ENCODE measurements around the gene EIF4G1. TPM values are rescaled to one million over a fixed set of nuclear protein-coding genes. Genes with fewer than 3 reads are reported as not detected.

EIF4G1 gene
- total RNA-seq, 1 experiment from 2014 or later = 798 TPM

DNA sequence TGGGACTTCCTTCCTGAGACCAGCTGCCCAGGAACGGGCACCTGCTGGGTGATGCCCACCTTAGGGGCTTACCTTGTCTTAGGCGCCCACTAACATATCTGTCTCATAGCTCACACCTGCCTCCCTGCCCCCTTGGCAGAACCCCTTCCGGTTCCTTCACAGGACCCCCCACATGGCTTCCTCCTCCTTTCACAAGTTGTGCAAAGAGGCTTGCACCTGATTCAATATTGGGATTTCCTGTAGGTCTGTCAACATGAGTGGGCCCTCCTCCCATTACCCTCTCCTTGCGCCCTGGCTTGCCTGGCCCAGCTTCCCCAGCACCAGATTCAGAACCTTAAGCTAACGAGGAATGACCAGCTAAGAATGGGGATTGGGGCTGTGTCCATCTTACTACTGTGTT, 63.0 kb downstream of the EIF4G1 start:
- POLR2A ChIA-PET = no interaction called here
- in situ Hi-C loops (cut with HindIII; ENCODE audit: low pct_unique_long_range_greater_than_20kb, low sequenced_read_pairs) (no loop called here), intact Hi-C loops (cut with micrococcal nuclease; ENCODE audit: unreplicated experiment) (loop anchor here (10.0 kb wide), 1 partner anchor 137 kb away; no protein-coding TSS in a partner anchor)
- peaks cover 16% of the 10 kb centered on the region for H3K27me3 ChIP-seq (ENCODE audit: control insufficient read depth, insufficient read depth, low read length)
- DNase-seq (ENCODE audit: low read depth, low spot score) (no peak), ATAC-seq (no peak)
- no peak overlapping the region for H3K4me3 ChIP-seq (ENCODE audit: low read depth in 2 of 2, low read length in 2 of 2)
- no TSS peak for BruUV-seq (replicated peaks)
- TF ChIP-seq POLR2AphosphoS5 (IDR thresholded peaks at IDR 0.05; ENCODE audit: low read depth, low read length) (no peak), TCF7L2 (IDR thresholded peaks at IDR 0.05; ENCODE audit: low read depth, low read length) (no peak), SIN3A (IDR thresholded peaks at IDR 0.05; ENCODE audit: borderline replicate concordance, insufficient read depth, low read depth, low read length) (no peak)
- TF ChIP-seq, protein P1, sequence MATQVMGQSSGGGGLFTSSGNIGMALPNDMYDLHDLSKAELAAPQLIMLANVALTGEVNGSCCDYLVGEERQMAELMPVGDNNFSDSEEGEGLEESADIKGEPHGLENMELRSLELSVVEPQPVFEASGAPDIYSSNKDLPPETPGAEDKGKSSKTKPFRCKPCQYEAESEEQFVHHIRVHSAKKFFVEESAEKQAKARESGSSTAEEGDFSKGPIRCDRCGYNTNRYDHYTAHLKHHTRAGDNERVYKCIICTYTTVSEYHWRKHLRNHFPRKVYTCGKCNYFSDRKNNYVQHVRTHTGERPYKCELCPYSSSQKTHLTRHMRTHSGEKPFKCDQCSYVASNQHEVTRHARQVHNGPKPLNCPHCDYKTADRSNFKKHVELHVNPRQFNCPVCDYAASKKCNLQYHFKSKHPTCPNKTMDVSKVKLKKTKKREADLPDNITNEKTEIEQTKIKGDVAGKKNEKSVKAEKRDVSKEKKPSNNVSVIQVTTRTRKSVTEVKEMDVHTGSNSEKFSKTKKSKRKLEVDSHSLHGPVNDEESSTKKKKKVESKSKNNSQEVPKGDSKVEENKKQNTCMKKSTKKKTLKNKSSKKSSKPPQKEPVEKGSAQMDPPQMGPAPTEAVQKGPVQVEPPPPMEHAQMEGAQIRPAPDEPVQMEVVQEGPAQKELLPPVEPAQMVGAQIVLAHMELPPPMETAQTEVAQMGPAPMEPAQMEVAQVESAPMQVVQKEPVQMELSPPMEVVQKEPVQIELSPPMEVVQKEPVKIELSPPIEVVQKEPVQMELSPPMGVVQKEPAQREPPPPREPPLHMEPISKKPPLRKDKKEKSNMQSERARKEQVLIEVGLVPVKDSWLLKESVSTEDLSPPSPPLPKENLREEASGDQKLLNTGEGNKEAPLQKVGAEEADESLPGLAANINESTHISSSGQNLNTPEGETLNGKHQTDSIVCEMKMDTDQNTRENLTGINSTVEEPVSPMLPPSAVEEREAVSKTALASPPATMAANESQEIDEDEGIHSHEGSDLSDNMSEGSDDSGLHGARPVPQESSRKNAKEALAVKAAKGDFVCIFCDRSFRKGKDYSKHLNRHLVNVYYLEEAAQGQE (IDR thresholded peaks at IDR 0.05; ENCODE audit: insufficient read depth in 1 of 2, low read depth in 2 of 2, low read length in 1 of 2) = no peak
- TF ChIP-seq, protein P2, sequence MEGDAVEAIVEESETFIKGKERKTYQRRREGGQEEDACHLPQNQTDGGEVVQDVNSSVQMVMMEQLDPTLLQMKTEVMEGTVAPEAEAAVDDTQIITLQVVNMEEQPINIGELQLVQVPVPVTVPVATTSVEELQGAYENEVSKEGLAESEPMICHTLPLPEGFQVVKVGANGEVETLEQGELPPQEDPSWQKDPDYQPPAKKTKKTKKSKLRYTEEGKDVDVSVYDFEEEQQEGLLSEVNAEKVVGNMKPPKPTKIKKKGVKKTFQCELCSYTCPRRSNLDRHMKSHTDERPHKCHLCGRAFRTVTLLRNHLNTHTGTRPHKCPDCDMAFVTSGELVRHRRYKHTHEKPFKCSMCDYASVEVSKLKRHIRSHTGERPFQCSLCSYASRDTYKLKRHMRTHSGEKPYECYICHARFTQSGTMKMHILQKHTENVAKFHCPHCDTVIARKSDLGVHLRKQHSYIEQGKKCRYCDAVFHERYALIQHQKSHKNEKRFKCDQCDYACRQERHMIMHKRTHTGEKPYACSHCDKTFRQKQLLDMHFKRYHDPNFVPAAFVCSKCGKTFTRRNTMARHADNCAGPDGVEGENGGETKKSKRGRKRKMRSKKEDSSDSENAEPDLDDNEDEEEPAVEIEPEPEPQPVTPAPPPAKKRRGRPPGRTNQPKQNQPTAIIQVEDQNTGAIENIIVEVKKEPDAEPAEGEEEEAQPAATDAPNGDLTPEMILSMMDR (IDR thresholded peaks at IDR 0.05) = no peak
- no peaks in the 10 kb centered on the region for H3K4me1 ChIP-seq (ENCODE audit: control insufficient read depth, insufficient read depth, low read length)
- CTCF ChIA-PET = interaction anchor here (0.7 kb wide), 1 partner anchor 138 kb away, joined by 3 read pairs; no protein-coding TSS in a partner anchor
- H3K9me3 ChIP-seq (ENCODE audit: control insufficient read depth, insufficient read depth, low read depth, low read length) = no peaks in the 10 kb centered on the region
- H3K36me3 ChIP-seq (ENCODE audit: control insufficient read depth, insufficient read depth, low read length) = no peaks in the 10 kb centered on the region
- H3K27ac ChIP-seq (ENCODE audit: low read length) = no peak overlapping the region

DNA sequence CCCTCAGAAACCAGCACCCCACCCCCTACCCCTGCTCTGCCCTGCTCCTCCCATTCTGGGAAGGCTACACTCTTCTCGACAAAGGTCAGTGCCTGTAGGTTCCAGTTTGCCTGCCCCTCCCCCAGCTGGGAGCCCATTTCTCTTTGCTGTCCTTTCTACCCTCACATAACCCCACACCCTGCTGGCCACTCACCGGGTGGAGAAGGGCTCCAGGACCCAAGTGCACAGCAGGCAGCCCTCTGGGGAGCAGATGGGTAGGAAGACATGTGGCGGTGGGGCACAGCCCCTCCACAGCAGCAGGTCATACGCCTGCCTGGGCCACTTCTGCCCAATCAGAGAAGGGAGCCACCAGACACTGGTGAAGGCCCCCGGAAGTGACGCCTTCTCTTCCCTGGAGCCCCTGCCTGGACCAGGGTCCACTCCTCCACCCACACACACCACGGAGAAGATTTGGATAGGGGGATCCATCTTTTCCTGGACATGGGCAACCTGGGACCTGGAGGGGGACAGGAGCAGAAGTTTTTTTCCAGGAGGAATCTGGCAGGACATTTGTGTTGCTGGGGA, 63.6 kb downstream of the EIF4G1 start, which contains the start of gene THPO:
TSS of gene THPO (minus strand) at position 326 of the 564 bp plus-strand sequence. CDS start 1,948 bp downstream, outside the sequence.
- in situ Hi-C loops (cut with HindIII; ENCODE audit: low pct_unique_long_range_greater_than_20kb, low sequenced_read_pairs) = no loop called here
- no TSS peak for BruUV-seq (replicated peaks)
- H3K9me3 ChIP-seq (ENCODE audit: control insufficient read depth, insufficient read depth, low read depth, low read length) = no peaks in the 10 kb centered on the region
- ChIA-PET CTCF (interaction anchor here (0.7 kb wide), 2 partner anchors 137 to 164 kb away, joined by 3 to 4 read pairs; no protein-coding TSS in a partner anchor), POLR2A (no interaction called here)
- H3K4me3 ChIP-seq (ENCODE audit: low read depth in 2 of 2, low read length in 2 of 2) = no peak within 1 kb of the TSS
- TF ChIP-seq, protein P1 (IDR thresholded peaks at IDR 0.05; ENCODE audit: insufficient read depth in 1 of 2, low read depth in 2 of 2, low read length in 1 of 2) = no peak
- TF ChIP-seq SIN3A (IDR thresholded peaks at IDR 0.05; ENCODE audit: borderline replicate concordance, insufficient read depth, low read depth, low read length) (no peak), TCF7L2 (IDR thresholded peaks at IDR 0.05; ENCODE audit: low read depth, low read length) (no peak), POLR2AphosphoS5 (IDR thresholded peaks at IDR 0.05; ENCODE audit: low read depth, low read length) (no peak)
- TF ChIP-seq, protein P2 (IDR thresholded peaks at IDR 0.05) = no peak
- intact Hi-C loops (cut with micrococcal nuclease; ENCODE audit: unreplicated experiment) = loop anchor here (10.0 kb wide), 1 partner anchor 137 kb away; no protein-coding TSS in a partner anchor
- DNase-seq (ENCODE audit: low read depth, low spot score) = no peak
- ATAC-seq = no peak
- no peak within 1 kb of the TSS for H3K27ac ChIP-seq (ENCODE audit: low read length)
- H3K36me3 ChIP-seq (ENCODE audit: control insufficient read depth, insufficient read depth, low read length) = no peaks in the 10 kb centered on the region
- H3K27me3 ChIP-seq (ENCODE audit: control insufficient read depth, insufficient read depth, low read length) = peaks cover 16% of the 10 kb centered on the region
- no peaks in the 10 kb centered on the region for H3K4me1 ChIP-seq (ENCODE audit: control insufficient read depth, insufficient read depth, low read length)
